ENCODE results near the gene CDC42EP5.

- TF ChIP-seq CTCF (IDR thresholded peaks at IDR 0.05; ENCODE audit: low read length) (no peak), EZH2 (IDR thresholded peaks at IDR 0.05; ENCODE audit: borderline replicate concordance, low read length) (no peak)
Measured at GRCh38 chr19:54469496-54469934, 3.6 kb downstream of the CDC42EP5 start.

Measured in OCI-LY1 (cell line).